GM21447 (cell line): Measurements from ENCODE around the gene CDC34.

Source experiments
- ATAC-seq: cut with Tn5 transposase; IDR thresholded peaks from one replicate; pipeline ENCODE4 v1.9.1; 2021; ENCODE audit not compliant: unreplicated experiment

The CDC34 gene

GRCh38 chr19:541699-542098, 10.1 kb downstream of the CDC34 start:
- ATAC-seq: no peak

GRCh38 chr19:542173-542866, 10.8 kb downstream of the CDC34 start:
- ATAC-seq: no peak

GRCh38 chr19:543910-544608, 12.5 kb downstream of the CDC34 start, which contains the start of gene GZMM:
Gene GZMM, plus strand, starts transcription at chr19:544053. Its CDS starts 19 bp downstream, at chr19:544072.
- ATAC-seq: no peak

- ATAC-seq: no peak
These were observed 15.6 kb downstream of the CDC34 start for GRCh38 chr19:547117-547516.

DNA sequence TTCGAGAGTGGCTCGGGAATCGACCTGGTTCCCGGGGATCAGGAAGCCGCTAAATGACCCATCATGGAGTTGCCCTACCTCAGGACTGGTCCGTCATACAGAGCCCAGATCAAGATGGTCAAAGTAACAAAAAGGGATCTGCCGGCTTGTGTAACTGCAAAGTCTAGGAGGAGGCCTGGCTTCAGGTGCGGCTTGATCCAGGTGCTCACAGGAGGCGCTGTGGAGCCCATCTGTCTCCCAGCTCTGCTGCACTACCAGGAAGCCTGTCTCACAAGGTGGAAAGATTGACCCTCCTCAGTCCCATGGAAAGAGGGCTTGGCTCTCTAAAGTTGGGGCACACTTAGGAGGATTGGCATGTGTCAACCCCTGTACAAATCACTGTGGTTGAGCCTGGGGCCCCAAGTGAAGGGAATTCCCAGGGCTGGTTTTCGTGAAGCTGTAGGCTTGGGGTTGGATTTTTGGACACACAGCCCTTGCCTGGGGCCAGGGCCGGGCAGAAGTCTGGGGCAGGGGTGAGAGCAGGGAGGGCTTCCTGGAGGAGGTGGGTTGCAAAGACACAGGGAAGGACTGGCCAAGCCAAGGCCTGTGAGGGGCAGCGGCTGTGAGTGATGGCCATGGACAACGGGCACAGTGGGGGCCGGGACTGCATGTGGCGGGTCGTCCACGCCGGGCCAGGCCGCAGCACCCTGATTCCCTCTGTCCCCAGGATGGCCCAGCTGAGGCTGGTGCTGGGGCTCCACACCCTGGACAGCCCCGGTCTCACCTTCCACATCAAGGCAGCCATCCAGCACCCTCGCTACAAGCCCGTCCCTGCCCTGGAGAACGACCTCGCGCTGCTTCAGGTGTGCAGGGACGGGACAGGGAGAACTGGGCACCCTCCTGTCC, 16.5 kb downstream of the CDC34 start:
- no peak for ATAC-seq

GRCh38 chr19:548886-549830, 17.6 kb downstream of the CDC34 start:
- ATAC-seq: no peak

- ATAC-seq: no peak
These were observed 23.3 kb downstream of the CDC34 start for GRCh38 chr19:554817-555216.

GRCh38 chr19:555474-555808, 23.9 kb downstream of the CDC34 start:
- no peak for ATAC-seq

GRCh38 chr19:556611-557382, 25.2 kb downstream of the CDC34 start:
- ATAC-seq: no peak

DNA sequence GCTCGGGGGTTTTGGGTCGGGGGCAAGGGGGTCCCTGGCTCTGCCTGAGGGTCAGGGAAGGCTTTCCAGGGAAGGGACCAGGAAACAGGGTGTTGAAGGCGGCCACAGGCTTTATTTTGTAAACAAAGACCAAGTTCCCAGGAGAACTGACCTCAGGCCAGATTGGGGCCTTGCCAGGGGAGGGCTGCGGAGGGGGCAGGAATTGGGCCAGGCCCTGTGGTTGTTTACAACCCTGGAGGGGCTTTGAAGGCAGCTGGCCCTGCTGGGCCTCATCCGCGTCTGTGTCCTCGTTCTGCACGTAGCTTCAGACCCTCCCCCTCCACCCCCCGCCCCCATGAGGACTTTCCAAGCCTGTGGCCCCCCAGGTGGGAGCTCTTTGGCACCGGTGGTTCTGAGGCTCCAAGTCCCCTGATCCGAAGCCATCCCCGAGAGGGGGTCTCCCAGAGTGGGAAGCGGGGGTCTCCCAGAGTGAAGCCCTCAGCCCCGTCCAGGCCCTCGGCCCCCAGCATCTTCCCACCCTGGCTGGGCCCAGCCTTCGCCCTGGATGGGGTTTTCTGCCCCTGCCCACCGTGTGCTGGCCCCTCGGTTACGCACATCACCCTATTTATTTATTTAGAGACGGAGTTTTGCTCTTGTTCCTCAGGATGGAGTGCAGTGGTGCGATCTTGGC, 27.3 kb downstream of the CDC34 start:
- no peak for ATAC-seq

DNA sequence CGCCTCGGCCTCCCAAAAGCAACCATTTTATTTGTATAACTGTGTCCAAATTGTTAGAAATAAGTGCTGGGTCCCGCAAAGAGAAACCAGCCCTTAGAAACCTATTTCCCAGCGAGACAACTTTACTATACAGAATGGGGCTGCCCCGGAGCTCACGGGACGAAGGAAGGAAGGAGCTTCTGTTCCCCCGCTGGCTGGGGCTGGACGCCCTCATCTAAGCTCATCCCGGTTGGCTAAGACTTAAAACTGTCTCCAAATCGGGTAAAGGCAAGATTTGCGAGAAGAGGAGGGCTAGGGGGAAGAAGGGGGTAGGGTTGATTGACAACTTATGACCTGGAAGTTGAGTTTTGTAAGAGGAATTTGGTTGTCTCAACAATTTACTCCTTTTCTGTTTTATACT, 28.6 kb downstream of the CDC34 start:
- ATAC-seq: no peak

- no peak for ATAC-seq
These were observed 34.8 kb downstream of the CDC34 start for GRCh38 chr19:566403-566802.

DNA sequence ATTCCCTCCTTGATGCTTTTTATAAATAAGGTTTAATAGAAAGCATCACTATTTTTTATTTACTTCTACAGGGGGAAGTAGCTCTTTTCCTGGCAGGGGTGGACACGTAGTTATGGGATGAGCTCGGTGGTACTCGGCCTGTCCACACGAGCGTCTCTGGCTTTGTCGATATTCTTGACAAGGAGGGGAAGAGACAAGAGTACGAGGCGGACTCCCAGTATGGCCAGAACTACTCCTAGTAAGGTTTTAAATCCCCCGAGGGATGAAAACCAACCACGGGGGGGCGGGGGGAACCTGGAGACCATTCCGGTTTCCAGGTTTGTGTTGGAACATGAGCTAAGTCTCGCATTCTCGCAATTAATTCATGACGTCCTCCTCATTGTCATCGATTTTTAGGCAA, 35.3 kb downstream of the CDC34 start:
- no peak for ATAC-seq

GRCh38 chr19:567296-567900, 35.8 kb downstream of the CDC34 start:
- ATAC-seq: no peak

GRCh38 chr19:570251-570686, 38.7 kb downstream of the CDC34 start:
- ATAC-seq: no peak

DNA sequence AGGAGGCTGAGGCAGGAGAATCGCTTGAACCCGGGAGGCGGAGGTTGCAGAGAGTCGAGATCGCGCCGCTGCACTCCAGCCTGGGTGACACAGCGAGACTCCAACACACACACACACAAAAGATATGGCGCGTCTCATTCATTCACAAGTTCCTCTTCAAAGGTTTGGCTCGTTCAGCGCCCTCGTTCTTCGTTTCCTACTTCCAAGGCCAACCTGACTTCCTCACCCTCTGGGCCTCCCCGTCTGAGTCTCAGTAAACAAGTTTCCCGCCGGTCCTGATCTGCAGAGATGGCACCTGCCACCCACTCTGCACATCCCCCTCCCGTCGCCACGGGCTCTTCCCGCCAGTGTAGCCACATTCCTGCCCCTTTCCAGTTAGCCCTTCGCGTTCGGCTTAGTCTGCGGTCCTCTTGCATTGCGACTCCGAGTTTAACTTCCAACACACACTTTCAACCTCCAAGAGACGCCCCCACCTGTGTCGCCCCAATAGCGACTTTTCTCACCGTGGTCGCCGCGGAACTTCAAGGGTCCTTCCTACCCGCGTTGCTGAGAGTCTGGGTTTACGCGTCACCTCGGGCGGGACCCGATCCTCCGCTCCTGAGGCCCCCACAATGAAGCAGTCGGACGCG, 39.5 kb downstream of the CDC34 start:
- no peak for ATAC-seq

DNA sequence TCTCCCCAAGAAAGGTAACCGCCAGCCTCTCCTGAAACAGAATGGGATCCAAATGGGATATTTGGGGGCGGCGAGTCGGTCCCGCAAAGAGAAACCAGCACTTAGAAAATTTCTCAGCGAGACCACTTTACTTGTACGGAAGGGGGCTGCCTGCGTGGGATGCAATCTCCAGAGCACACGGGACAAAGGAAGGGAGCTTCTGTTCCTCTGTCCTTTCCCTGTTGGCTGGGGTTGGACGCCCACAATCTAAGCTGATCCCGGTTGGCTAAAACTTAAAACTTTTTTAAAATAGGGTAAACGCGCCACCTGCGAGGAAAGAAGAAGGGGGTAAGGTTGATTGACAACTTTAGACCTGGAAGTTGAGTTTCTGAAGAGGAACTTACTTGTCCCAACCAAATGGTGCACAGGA, 40.0 kb downstream of the CDC34 start:
- no peak for ATAC-seq

DNA sequence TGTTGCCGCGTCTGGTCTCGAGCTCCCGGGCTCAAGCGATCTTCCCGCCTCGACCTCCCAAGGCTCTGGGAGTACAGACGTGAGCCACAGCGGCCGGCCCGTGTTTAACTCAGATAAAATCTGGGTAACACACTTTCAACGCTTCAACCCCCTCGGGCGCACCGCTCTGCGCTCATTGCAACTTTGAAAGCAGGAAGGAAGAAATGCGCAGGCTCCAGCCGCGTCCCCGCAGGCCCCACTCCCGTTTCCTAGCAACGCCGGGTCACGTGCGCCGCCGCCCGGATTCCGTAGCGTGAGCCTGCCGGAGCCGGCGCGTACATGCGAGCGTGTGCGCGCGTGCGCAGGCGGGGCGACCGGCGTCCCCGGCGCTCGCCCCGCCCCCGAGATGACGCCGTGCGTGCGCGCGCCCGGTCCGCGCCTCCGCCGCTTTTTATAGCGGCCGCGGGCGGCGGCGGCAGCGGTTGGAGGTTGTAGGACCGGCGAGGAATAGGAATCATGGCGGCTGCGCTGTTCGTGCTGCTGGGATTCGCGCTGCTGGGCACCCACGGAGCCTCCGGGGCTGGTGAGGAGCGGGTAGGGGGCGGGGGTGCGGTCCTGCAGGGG, 40.7 kb downstream of the CDC34 start, which contains the start of gene BSG:
Gene BSG, plus strand, starts transcription at position 457 of the 603 bp plus-strand sequence. Its CDS starts 39 bp downstream, at position 496.
- peak; percentile 50 for ATAC-seq
